Neural crest cell (in vitro differentiated cells): ENCODE results near the gene TMEM125. TPM values are rescaled to one million over a fixed set of nuclear protein-coding genes. Genes with fewer than 3 reads are reported as not detected.

Source experiments
- DNase-seq: peaks from one replicate; pipeline ENCODE4 v3.0.0; 2021; ENCODE audit warnings: low read depth, mixed read lengths, low spot score
- H3K27ac Mint-ChIP-seq: one replicate; pipeline ENCODE4 v1.8.0; 2021; ENCODE audit warnings: mild to moderate bottlenecking, mixed read lengths; ENCODE audit not compliant: unreplicated experiment
- H3K27me3 Mint-ChIP-seq: 2 replicates; pipeline ENCODE4 v1.8.0; 2021; ENCODE audit warnings: low read depth, mild to moderate bottlenecking, mixed read lengths
- H3K36me3 Mint-ChIP-seq: 2 replicates; pipeline ENCODE4 v1.8.0; 2021; ENCODE audit warnings: low read depth, mild to moderate bottlenecking, mixed read lengths
- H3K4me1 Mint-ChIP-seq: 2 replicates; pipeline ENCODE4 v1.8.0; 2021; ENCODE audit warnings: mixed read lengths
- H3K4me3 Mint-ChIP-seq: one replicate; pipeline ENCODE4 v1.8.0; 2021; ENCODE audit warnings: mild to moderate bottlenecking, mixed read lengths
- H3K9me3 Mint-ChIP-seq: 2 replicates; pipeline ENCODE4 v1.8.0; 2021; ENCODE audit warnings: mixed read lengths
- total RNA-seq: library from RNA; stranded (reverse); gene quantifications from 2 replicates; pipeline ENCODE4 v1.2.1, GENCODE V29; 2021
- TF ChIP-seq, protein P1 (sequence below): fragments of 200-600 bp; sonication (generic); conservative IDR thresholded peaks from 2 replicates; pipeline ENCODE4 v1.5.0; 2021; ENCODE audit warnings: antibody characterized with exemption, mild to moderate bottlenecking

TMEM125 gene
- total RNA-seq, 1 donor from 2014 or later = 0.14 TPM

DNA sequence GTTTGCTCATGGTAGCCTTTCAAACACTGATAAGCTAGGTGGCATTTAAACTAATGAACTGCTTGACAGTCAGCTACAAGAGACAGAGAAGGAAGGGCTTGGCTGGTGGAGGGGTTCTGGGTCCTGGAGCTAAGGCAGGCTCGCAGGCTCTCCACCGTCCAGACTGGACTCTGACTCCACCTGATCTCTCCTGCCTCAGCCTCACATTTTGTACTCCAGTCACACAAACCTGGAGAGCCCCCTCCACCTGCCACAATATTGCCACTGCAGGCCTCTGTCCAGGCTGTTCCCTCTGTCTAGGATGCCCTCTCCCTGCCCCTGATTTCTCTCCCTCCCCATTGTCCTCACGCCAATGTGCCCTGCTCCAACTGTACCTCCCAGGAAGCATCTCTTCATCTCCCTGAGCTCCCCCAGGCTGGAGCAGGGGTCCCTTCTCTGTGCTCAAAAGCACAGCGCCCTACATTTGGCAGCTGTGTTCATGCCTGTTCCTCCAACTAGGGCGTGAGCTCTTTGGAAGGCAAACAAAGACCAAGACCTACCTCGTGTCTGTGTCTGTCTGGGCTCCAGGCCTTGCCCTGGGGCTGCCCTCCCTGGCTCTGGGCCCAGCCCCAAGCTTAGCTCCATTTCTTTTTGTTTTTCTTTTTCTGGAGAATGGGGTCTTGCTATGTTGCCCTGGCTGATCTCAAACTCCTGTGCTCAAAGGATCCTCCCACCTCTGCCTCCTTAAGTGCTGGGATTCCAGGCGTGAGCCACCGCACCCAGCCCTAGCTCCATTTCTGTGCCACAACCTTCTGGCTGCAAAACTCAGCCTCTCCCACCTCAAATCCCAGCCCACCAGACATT, 33.9 kb downstream of the TMEM125 start:
- no peaks in the 10 kb centered on the region for H3K36me3 Mint-ChIP-seq
- no peak overlapping the region for H3K4me3 Mint-ChIP-seq
- H3K9me3 Mint-ChIP-seq = no peaks in the 10 kb centered on the region
- H3K27me3 Mint-ChIP-seq = no peaks in the 10 kb centered on the region
- no peak for DNase-seq
- peaks cover 26% of the 10 kb centered on the region for H3K4me1 Mint-ChIP-seq
- TF ChIP-seq, protein P1, sequence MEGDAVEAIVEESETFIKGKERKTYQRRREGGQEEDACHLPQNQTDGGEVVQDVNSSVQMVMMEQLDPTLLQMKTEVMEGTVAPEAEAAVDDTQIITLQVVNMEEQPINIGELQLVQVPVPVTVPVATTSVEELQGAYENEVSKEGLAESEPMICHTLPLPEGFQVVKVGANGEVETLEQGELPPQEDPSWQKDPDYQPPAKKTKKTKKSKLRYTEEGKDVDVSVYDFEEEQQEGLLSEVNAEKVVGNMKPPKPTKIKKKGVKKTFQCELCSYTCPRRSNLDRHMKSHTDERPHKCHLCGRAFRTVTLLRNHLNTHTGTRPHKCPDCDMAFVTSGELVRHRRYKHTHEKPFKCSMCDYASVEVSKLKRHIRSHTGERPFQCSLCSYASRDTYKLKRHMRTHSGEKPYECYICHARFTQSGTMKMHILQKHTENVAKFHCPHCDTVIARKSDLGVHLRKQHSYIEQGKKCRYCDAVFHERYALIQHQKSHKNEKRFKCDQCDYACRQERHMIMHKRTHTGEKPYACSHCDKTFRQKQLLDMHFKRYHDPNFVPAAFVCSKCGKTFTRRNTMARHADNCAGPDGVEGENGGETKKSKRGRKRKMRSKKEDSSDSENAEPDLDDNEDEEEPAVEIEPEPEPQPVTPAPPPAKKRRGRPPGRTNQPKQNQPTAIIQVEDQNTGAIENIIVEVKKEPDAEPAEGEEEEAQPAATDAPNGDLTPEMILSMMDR = no peak
- H3K27ac Mint-ChIP-seq = peak overlapping the region; percentile 81

DNA sequence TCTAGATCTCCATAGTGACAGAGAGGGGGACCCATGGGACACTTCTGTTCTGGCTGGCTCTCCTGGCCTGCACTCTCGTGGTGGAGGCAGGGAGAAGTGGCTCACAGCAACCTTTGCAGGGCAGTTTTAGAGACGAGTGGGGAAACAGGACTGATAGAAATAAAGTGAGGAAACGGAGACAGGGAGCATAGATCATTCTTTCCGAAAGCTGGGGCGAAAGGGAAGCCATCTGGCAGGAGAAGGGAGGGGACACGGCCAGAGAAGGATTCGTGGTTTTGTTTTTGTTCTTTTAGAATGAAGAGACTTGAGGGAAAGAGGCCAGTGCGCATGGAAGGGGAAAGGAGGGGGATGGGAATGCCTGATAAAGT, 34.5 kb downstream of the TMEM125 start:
- TF ChIP-seq, protein P1 = no peak
- Mint-ChIP-seq H3K27ac (peak overlapping the region; percentile 81), H3K27me3 (no peaks in the 10 kb centered on the region), H3K36me3 (no peaks in the 10 kb centered on the region), H3K4me1 (peaks cover 26% of the 10 kb centered on the region), H3K9me3 (no peaks in the 10 kb centered on the region), H3K4me3 (no peak overlapping the region)
- DNase-seq = no peak

DNA sequence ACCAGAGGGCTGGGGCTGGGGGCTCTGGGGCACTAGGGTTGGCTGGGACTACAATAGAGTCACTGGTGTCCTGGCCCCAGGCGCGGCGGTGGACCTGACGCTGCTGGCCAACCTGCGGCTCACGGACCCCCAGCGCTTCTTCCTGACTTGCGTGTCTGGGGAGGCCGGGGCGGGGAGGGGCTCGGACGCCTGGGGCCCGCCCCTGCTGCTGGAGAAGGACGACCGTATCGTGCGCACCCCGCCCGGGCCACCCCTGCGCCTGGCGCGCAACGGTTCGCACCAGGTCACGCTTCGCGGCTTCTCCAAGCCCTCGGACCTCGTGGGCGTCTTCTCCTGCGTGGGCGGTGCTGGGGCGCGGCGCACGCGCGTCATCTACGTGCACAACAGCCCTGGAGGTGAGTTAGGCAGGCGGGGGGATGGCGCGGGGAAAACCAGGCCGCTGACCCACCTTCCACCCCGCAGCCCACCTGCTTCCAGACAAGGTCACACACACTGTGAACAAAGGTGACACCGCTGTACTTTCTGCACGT, 35.1 kb downstream of the TMEM125 start:
- DNase-seq = no peak
- Mint-ChIP-seq H3K4me1 (peaks cover 26% of the 10 kb centered on the region), H3K4me3 (no peak overlapping the region), H3K9me3 (no peaks in the 10 kb centered on the region), H3K27ac (no peak overlapping the region), H3K27me3 (no peaks in the 10 kb centered on the region), H3K36me3 (no peaks in the 10 kb centered on the region)
- TF ChIP-seq, protein P1 = no peak

DNA sequence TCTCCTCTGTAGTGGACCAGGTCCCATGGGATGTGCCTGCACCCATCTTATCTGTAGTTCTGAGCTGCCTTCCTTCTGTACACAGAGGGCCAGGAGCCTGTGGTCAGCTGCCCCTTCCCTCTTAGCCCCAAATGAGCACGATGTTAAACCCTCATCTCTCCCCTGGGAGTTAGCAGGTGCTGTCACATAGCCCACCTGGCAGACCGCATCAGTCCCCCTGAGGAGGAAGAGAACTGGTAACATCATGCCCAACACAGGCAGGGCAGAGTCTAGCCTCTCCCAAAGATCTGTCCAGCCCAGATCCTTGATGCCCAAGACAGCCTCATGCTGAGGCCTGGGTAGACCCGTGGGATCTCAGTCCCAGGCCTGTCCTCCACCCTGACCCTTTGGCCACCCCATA, 35.7 kb downstream of the TMEM125 start:
- Mint-ChIP-seq H3K36me3 (no peaks in the 10 kb centered on the region), H3K4me3 (no peak overlapping the region), H3K27ac (no peak overlapping the region), H3K27me3 (no peaks in the 10 kb centered on the region), H3K4me1 (peaks cover 26% of the 10 kb centered on the region), H3K9me3 (no peaks in the 10 kb centered on the region)
- DNase-seq = no peak
- TF ChIP-seq, protein P1 = no peak

DNA sequence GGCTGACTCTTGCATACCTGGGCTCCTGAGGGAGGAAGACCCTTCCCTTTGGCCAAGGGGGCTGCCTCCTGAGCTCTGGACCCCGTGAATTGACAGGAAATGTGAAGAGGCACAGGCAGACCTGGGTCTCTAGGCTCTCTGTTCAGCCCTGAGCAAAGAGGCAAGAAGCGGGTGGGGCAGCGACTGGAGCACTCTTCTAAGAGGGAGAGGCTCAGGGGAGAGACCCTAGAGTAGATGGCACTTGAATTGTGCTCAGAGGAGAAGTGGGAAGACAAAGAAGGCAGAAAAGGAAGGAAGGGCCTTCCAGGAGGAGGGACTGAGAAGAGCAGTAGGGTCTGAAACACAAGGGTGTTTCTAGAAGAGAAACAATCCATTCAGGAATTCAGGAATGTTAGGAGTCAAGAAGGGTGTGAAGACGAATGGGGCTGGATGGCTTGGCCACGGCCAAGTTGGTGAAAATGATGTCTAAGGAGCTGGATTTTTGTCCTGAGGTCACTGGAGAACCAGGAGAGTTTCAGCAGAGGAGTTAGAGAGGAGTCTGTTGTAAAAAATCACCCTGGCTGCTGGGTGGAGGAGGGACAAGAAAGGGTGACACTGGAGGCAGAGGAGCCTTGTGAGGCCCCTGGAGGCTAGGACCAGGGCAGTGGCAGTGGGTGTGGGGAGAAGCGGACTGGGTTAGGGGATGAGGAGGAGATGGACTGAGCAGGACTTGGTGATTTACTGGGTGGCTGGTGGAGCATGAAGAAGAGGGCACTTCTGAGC, 36.3 kb downstream of the TMEM125 start:
- TF ChIP-seq, protein P1 = no peak
- H3K4me3 Mint-ChIP-seq = no peak overlapping the region
- H3K27ac Mint-ChIP-seq = peak overlapping the region; percentile 69
- H3K9me3 Mint-ChIP-seq = no peaks in the 10 kb centered on the region
- no peak for DNase-seq
- no peaks in the 10 kb centered on the region for H3K27me3 Mint-ChIP-seq
- H3K36me3 Mint-ChIP-seq = no peaks in the 10 kb centered on the region
- peaks cover 29% of the 10 kb centered on the region for H3K4me1 Mint-ChIP-seq
